Uterus (tissue), 2 donors: ENCODE results near the gene COA8.

Experiments used
- CTCF ChIP-seq, 4 experiments: fragments of 200-600 bp in 2 of 4; fragments of 450-650 bp in 2 of 4; sonication (generic) in 2 of 4; IDR thresholded peaks; one replicate each; pipeline ENCODE4 v1.5.1; 2016 to 2019; ENCODE audit warnings: antibody characterized with exemption in 4 of 4, mild to moderate bottlenecking in 2 of 4, moderate library complexity in 1 of 4
- POLR2A ChIP-seq, 2 donors: fragments of 450-650 bp; IDR thresholded peaks; one replicate each; pipeline ENCODE4 v1.6.1; 2016; ENCODE audit warnings: antibody characterized with exemption in 2 of 2, mild to moderate bottlenecking in 1 of 2, moderate library complexity in 1 of 2

GRCh38 chr14:103563844-103564505, 1.2 kb downstream of the COA8 start:
- TF ChIP-seq CTCF (IDR thresholded peaks at IDR 0.05) (no peak), POLR2A (IDR thresholded peaks at IDR 0.05) (no peak)
